BE2C (cell line): ENCODE data around the gene PARP1.
A peak's percentile ranks its signal among the peaks of the same experiment; 100 is the strongest.

Experiments used
- DNase-seq: peaks from one replicate; pipeline ENCODE4 v3.0.0-alpha.2; 2020
- H3K27me3 ChIP-seq: fragments of 250-450 bp; sonication (Bioruptor Pico); 2 replicates; pipeline ENCODE4 v1.5.1; 2020; ENCODE audit warnings: mild to moderate bottlenecking
- H3K36me3 ChIP-seq: fragments of 250-450 bp; sonication (Bioruptor Pico); 2 replicates; pipeline ENCODE4 v1.5.1; 2020; ENCODE audit warnings: mild to moderate bottlenecking
- H3K4me1 ChIP-seq: fragments of 250-450 bp; sonication (Bioruptor Pico); 2 replicates; pipeline ENCODE4 v1.5.1; 2020
- H3K4me3 ChIP-seq: 2 replicates; pipeline ENCODE4 v1.5.1; 2011; ENCODE audit warnings: low read depth, low read length
- H3K9me3 ChIP-seq: fragments of 250-450 bp; sonication (Bioruptor Pico); 2 replicates; pipeline ENCODE4 v1.5.1; 2020
- CTCF ChIP-seq: IDR thresholded peaks from 2 replicates; pipeline ENCODE4 v1.5.1; 2012; ENCODE audit warnings: mild to moderate bottlenecking, low read depth, low read length

The PARP1 gene

GRCh38 chr1:226337276-226337875 is 70.5 kb downstream of the PARP1 start:
- Histone ChIP-seq H3K36me3 (no peaks in the 10 kb centered on the region), H3K27me3 (no peaks in the 10 kb centered on the region), H3K4me3 (no peak overlapping the region), H3K4me1 (no peaks in the 10 kb centered on the region), H3K9me3 (no peaks in the 10 kb centered on the region)
- no peak for DNase-seq
- TF ChIP-seq CTCF: no peak

GRCh38 chr1:226335661-226336060 is 72.2 kb downstream of the PARP1 start:
- H3K27me3 ChIP-seq: no peaks in the 10 kb centered on the region
- DNase-seq: no peak
- no peak overlapping the region for H3K4me3 ChIP-seq
- H3K4me1 ChIP-seq: no peaks in the 10 kb centered on the region
- TF ChIP-seq CTCF: no peak
- no peaks in the 10 kb centered on the region for H3K9me3 ChIP-seq
- H3K36me3 ChIP-seq: no peaks in the 10 kb centered on the region

GRCh38 chr1:226332947-226333346 is 74.9 kb downstream of the PARP1 start:
- no peak for TF ChIP-seq CTCF
- DNase-seq: no peak
- Histone ChIP-seq H3K27me3 (no peaks in the 10 kb centered on the region), H3K4me3 (peak overlapping the region; percentile 46), H3K9me3 (no peaks in the 10 kb centered on the region), H3K4me1 (no peaks in the 10 kb centered on the region), H3K36me3 (no peaks in the 10 kb centered on the region)

GRCh38 chr1:226329237-226329636 is 78.7 kb downstream of the PARP1 start:
- no peak for DNase-seq
- Histone ChIP-seq H3K27me3 (no peaks in the 10 kb centered on the region), H3K36me3 (no peaks in the 10 kb centered on the region), H3K9me3 (no peaks in the 10 kb centered on the region), H3K4me3 (no peak overlapping the region), H3K4me1 (no peaks in the 10 kb centered on the region)
- TF ChIP-seq CTCF: no peak

GRCh38 chr1:226327761-226328162 is 80.1 kb downstream of the PARP1 start:
- no peak for DNase-seq
- Histone ChIP-seq H3K27me3 (no peaks in the 10 kb centered on the region), H3K9me3 (no peaks in the 10 kb centered on the region), H3K36me3 (no peaks in the 10 kb centered on the region), H3K4me1 (no peaks in the 10 kb centered on the region), H3K4me3 (no peak overlapping the region)
- TF ChIP-seq CTCF: no peak

- DNase-seq: no peak
- Histone ChIP-seq H3K36me3 (no peaks in the 10 kb centered on the region), H3K27me3 (no peaks in the 10 kb centered on the region), H3K9me3 (no peaks in the 10 kb centered on the region), H3K4me3 (no peak overlapping the region), H3K4me1 (no peaks in the 10 kb centered on the region)
- TF ChIP-seq CTCF: no peak
These were observed 82.7 kb downstream of the PARP1 start for GRCh38 chr1:226325178-226325577.
